Ramos (cell line): Measurements from ENCODE around the gene TYMP.
"Not testable (repeated sequence)": the region's sequence is repeated elsewhere in the genome, so short reads cannot be mapped to it uniquely, and the experiment has no call there.

Experiments used
- in situ Hi-C: fragments of 300-500 bp; cut with MboI; formaldehyde crosslinking; loops from one replicate; pipeline ENCODE4 v1.14.3; 2022; ENCODE audit warnings: low sequenced_read_pairs; ENCODE audit not compliant: unreplicated experiment

Gene TYMP

DNA sequence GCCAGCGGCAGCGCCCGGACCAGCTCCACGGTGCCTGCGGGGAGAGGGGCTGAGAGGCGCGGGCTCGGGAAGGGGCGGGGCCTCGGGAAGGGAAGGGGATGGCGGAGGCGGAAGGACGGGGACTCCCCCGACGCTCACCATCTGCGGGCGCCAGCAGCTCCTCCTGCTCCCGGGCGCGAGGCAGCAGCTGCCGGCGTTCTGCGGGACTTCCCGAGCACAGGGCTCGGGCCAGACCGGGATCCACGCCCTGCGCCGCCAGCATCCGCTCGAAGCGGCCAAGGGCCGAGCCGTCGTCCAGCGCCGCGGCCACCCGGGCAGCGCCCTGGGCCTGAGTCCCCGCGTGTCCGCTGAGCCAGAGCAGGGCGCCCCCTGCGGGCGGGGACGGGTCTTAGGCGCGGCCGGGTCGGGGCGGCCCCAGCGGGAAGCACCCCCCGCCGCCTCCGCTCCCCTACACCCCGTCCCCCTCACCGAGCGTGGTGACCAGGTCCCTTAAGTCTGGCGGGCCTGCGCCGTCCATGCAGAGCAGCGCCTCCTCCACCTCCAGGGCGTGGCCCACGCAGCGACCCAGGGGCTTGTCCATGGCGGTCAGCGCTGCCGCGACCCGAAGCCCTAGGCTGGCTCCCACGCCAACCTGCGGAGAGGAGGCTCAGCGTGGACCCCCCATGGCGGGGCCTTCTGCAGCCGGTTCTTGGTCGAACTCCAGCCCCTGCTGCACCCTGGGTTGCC, 3.5 kb downstream of the TYMP start:
- in situ Hi-C loops: no loop called here

DNA sequence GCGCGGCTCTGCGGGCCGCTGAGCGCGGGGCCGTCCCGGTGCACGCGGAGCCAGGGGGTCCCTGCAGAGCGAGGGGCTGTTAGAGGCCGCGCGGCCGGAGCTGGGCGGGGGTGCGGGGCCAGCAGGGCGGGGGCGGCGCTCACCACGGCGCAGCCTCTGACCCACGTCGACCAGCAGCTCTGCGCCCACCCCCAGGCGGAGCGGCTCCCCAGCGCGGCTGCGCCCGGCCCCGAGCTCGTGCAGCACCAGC, 4.0 kb downstream of the TYMP start:
- in situ Hi-C loops: no loop called here

- in situ Hi-C loops: no loop called here
Measured at GRCh38 chr22:50525104-50525857, 4.5 kb downstream of the TYMP start, which contains the start of gene SCO2. Gene SCO2 (minus strand): TSS chr22:50525598. CDS start chr22:50524411, 1,187 bp downstream.

- in situ Hi-C loops: no loop called here
Measured at GRCh38 chr22:50524676-50525103, 5.1 kb downstream of the TYMP start.

- in situ Hi-C loops: no loop called here
Measured at GRCh38 chr22:50523806-50524675, 5.8 kb downstream of the TYMP start.

DNA sequence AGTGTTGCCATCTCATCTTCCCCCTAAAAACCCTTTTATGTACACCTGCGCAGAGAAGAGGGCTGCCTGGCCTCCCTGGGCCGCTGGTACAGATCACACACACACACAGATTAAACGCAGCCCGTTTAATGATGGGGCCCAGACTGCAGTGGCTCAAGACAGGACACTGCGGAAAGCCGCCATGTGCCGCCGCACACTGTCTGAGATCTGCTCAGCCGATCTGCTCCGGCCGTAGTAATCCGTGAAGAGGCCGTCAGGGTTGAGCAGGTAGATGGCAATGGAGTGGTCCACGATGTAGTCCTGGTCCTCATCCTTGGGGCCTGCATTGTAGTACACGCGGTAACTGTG, 6.4 kb downstream of the TYMP start:
- in situ Hi-C loops: no loop called here

- in situ Hi-C loops: no loop called here
Measured at GRCh38 chr22:50522806-50523438, 6.9 kb downstream of the TYMP start.

DNA sequence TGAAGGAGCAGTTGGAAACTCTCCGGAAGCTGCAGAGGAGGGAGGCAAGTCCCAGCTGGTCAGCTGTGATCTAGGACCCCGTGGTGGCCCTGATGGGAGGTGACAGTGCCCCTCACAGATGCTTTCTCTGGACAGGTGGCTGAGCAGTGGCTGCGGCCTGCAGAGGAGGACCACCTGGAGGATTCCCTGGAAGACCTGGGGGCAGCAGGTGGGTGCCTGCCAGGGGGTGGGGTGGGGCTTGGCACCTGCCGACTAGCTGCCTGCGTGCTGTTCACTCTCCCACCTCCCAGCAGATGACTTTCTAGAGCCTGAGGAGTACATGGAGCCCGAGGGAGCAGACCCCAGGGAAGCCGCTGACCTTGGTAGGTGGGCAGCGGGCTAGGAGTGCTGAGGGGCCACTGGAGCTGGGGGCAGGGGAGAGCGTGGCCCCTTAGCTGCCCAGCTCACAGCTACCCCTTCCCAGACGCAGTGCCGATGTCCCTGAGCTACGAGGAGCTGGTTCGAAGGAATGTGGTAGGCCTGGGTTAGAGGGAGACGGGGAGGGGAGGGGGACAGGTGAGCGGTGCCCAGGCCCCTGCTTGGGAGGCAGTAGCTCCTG, 7.5 kb downstream of the TYMP start:
- in situ Hi-C loops: no loop called here

DNA sequence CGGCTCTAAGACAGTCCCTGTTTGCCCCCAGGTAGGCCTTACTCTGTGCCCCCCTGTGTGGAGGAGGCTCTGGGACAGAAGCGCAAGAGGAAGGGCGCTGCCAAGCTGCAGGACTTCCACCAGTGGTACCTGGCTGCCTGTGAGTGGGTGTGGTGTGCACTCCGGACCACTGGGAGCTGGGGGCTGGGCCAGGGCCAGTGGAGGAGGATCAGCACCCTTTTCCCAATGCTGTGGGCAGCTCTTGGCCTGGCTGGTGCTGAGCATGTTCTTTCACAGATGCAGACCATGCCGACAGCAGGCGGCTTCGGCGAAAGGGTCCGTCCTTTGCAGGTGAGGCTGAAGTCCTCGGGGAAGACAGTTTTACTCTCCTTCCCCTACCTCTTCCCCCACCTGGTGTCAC, 8.1 kb downstream of the TYMP start:
- in situ Hi-C loops: no loop called here

GRCh38 chr22:50520826-50521453, 8.9 kb downstream of the TYMP start:
- in situ Hi-C loops: no loop called here

- in situ Hi-C loops: not testable (repeated sequence)
Measured at GRCh38 chr22:50520184-50520583, 9.6 kb downstream of the TYMP start.

- in situ Hi-C loops: no loop called here
Measured at GRCh38 chr22:50519151-50519550, 10.7 kb downstream of the TYMP start.

DNA sequence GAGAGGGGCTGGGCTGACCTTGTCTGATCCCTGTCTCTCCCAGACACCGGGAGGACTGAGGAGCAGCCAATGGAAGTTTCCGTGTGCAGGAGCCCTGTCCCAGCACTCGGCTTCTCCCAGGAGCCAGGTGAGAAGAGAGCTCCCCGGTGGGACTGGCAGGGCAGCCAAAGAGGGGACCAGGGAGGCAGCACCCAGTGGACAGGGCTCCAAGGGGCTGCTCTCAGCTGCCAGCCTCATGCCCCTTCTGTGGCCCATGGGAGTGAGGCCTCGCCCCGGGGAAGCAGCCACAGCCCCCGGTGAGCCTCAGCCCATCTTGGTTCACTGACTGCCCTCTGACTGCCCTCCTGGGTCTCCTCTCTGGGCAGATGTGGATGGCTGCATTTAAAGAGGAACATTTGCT, 11.2 kb downstream of the TYMP start:
- in situ Hi-C loops: no loop called here

GRCh38 chr22:50517495-50518260, 12.1 kb downstream of the TYMP start:
- in situ Hi-C loops: no loop called here

GRCh38 chr22:50516891-50517290, 12.9 kb downstream of the TYMP start:
- in situ Hi-C loops: no loop called here

- in situ Hi-C loops: no loop called here
Measured at GRCh38 chr22:50516068-50516467, 13.7 kb downstream of the TYMP start.

GRCh38 chr22:50513175-50513574, 16.6 kb downstream of the TYMP start:
- in situ Hi-C loops: no loop called here

DNA sequence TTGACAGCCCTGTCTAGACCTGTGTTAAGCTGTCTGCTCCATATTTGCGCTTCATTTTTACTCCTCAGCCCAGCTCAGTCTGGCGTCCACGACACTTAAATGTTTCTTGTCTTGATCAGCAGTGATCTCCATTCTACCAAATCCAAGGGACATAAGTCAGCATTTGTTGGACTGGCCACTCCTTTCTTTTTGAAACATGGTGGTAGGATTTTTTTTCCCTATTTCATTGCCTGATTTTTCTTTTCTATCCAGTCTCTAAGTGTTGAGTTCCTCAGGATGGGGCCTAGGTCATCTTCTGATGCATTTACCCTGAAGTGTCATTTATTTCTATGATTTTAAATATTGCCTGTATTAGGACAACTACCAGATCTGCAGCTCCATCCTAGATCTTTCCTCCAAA, 20.9 kb downstream of the TYMP start:
- in situ Hi-C loops: no loop called here
